GM12878 (cell line): ENCODE data around the gene MAPKAPK2. TPM values are rescaled to one million over a fixed set of nuclear protein-coding genes. Genes with fewer than 3 reads are reported as not detected.

Source experiments
- IKZF2 ChIP-seq, 2 experiments: fragments of 450-650 bp; IDR thresholded peaks; 2 replicates each; pipeline ENCODE4 v1.6.1; 2017; ENCODE audit warnings: mild to moderate bottlenecking in 2 of 2, moderate library complexity in 2 of 2
- KDM1A ChIP-seq: fragments of 200-600 bp; sonication (generic); IDR thresholded peaks from 2 replicates; pipeline ENCODE4 v1.6.1; 2016; ENCODE audit warnings: borderline replicate concordance
- MEF2B ChIP-seq: fragments of 450-650 bp; IDR thresholded peaks from 2 replicates; pipeline ENCODE4 v1.6.1; 2018; ENCODE audit warnings: mild to moderate bottlenecking, moderate library complexity; ENCODE audit not compliant: partially characterized antibody, poor library complexity, severe bottlenecking
- NFYB ChIP-seq: IDR thresholded peaks from 2 replicates; pipeline ENCODE4 v1.6.1; 2011; ENCODE audit warnings: low read depth, mild to moderate bottlenecking, low read length, improper control_type of control experiment, moderate library complexity; ENCODE audit not compliant: insufficient read depth
- PAX5 ChIP-seq: IDR thresholded peaks from 2 replicates; pipeline ENCODE4 v1.6.1; 2011; ENCODE audit warnings: low read depth, low read length, borderline replicate concordance
- POU2F2 ChIP-seq: IDR thresholded peaks from 3 replicates; pipeline ENCODE4 v1.6.1; 2011; ENCODE audit warnings: low read depth, mild to moderate bottlenecking, low read length, borderline replicate concordance
- RAD21 ChIP-seq: IDR thresholded peaks from 2 replicates; pipeline ENCODE4 v1.6.1; 2011; ENCODE audit warnings: mild to moderate bottlenecking, low read depth, low read length, moderate library complexity; ENCODE audit not compliant: insufficient read depth
- SMC3 ChIP-seq: IDR thresholded peaks from 2 replicates; pipeline ENCODE4 v1.6.1; 2011; ENCODE audit warnings: low read length, improper control_type of control experiment, borderline replicate concordance
- ZBED1 ChIP-seq: IDR thresholded peaks from 2 replicates; pipeline ENCODE4 v1.6.1; 2016; ENCODE audit warnings: borderline replicate concordance
- ZZZ3 ChIP-seq: IDR thresholded peaks from 2 replicates; pipeline ENCODE4 v1.6.1; 2011; ENCODE audit warnings: low read depth; ENCODE audit not compliant: control insufficient read depth, insufficient read length
- polyA plus RNA-seq, 11 experiments: library from polyadenylated mRNA; depleted of rRNA in 4 of 11; unstranded in 6 of 11; stranded (reverse) in 5 of 11; fragments of >200 nt; fragmentation: Nextera tagmentation in 4 of 11; fragmentation: Illumina TruSeq in 1 of 11; extraction: Ambion mirVana in 4 of 11; extraction: Trizol in 1 of 11; gene quantifications; 1 replicate in 1 of 11; 2 replicates in 10 of 11; pipeline versions ENCODE4 v1.2.1 to v1.2.3, GENCODE V29; 2011 to 2016; ENCODE audit warnings: inconsistent platforms in 2 of 11, missing spikeins in 2 of 11, low read depth in 1 of 11
- total RNA-seq, 4 experiments: library from RNA; depleted of rRNA in 3 of 4; stranded (reverse); fragments of >200 nt in 3 of 4; fragmentation: Illumina TruSeq in 1 of 4; extraction: Trizol in 1 of 4; gene quantifications; 2 replicates each; pipeline versions ENCODE4 v1.2.1 to v1.2.3, GENCODE V29; 2013 to 2021
- TF ChIP-seq, protein P1 (sequence below): fragments of 450-650 bp; IDR thresholded peaks from 2 replicates; pipeline ENCODE4 v1.6.1; 2017; ENCODE audit warnings: borderline replicate concordance
- TF ChIP-seq, protein P2 (sequence below), 3 experiments: IDR thresholded peaks in 2 of 3; conservative IDR thresholded peaks in 1 of 3; 2 replicates each; pipeline ENCODE4 v1.5.1; 2011; ENCODE audit warnings: low read depth in 3 of 3, low read length in 3 of 3, mild to moderate bottlenecking in 3 of 3, control low read depth in 2 of 3, moderate library complexity in 2 of 3, inconsistent platforms in 1 of 3, mixed read lengths in 1 of 3; ENCODE audit not compliant: control insufficient read depth in 2 of 3, insufficient read depth in 1 of 3; ENCODE audit errors: extremely low read depth in 1 of 3
- TF ChIP-seq, protein P3 (sequence below): IDR thresholded peaks from 2 replicates; pipeline ENCODE4 v1.6.1; 2012; ENCODE audit warnings: low read length, inconsistent platforms
- TF ChIP-seq, protein P4 (sequence below): fragments of 150-350 bp; IDR thresholded peaks from 2 replicates; pipeline ENCODE4 v1.6.1; 2016; ENCODE audit warnings: low read depth, low read length
- TF ChIP-seq, protein P5 (sequence below): fragments of 450-650 bp; IDR thresholded peaks from 2 replicates; pipeline ENCODE4 v1.6.1; 2017; ENCODE audit warnings: mild to moderate bottlenecking
- TF ChIP-seq, protein P6 (sequence below): fragments of 450-650 bp; IDR thresholded peaks from 2 replicates; pipeline ENCODE4 v1.6.1; 2017; ENCODE audit warnings: mild to moderate bottlenecking, low read depth, inconsistent platforms; ENCODE audit not compliant: poor library complexity, severe bottlenecking

The MAPKAPK2 gene
- total and polyA plus RNA-seq, 10 of the 15 experiments (the other 5 are each of a cell fraction or from before 2014, with no cell fraction given): 0.72 to 92.2 (median 49.3) TPM

DNA sequence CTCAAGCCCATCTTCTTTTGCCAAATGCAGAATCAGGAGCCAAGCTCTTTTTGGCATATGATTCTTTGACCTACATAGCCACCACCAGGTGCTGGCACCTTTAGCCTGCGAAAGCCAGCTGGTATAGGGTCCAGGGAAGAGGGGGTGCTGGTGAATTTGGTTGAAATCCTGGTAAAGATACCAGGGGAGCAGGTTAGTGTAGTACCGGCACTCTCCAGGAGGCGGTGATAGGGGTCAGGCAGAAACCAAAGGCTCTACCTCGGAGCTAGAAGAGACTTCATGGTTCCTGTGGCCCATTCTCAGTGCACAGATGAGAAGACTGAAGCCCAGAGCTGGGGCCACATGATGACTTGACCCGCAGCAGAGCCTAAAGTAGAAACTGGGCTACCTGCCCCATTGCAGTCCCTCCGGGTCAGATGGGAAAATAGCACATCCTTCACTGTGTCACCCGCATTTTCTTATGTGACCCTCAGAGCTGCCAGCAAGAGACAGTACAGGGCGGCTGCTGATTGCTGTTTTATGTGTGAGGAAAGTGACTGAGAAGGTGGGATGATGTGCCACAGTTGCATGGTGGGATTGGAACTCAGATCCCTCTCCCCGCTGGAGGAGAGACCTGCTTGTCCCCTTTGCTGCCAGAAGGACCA is 49.9 kb downstream of the MAPKAPK2 start (continued):
- no peak for TF ChIP-seq KDM1A
- TF ChIP-seq, protein P1, sequence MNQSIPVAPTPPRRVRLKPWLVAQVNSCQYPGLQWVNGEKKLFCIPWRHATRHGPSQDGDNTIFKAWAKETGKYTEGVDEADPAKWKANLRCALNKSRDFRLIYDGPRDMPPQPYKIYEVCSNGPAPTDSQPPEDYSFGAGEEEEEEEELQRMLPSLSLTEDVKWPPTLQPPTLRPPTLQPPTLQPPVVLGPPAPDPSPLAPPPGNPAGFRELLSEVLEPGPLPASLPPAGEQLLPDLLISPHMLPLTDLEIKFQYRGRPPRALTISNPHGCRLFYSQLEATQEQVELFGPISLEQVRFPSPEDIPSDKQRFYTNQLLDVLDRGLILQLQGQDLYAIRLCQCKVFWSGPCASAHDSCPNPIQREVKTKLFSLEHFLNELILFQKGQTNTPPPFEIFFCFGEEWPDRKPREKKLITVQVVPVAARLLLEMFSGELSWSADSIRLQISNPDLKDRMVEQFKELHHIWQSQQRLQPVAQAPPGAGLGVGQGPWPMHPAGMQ: no peak
- 0 out of 3 replicates have a peak, but pooled peaks have one; percentile 10 for TF ChIP-seq POU2F2
- TF ChIP-seq NFYB: no peak
- TF ChIP-seq, protein P2, sequence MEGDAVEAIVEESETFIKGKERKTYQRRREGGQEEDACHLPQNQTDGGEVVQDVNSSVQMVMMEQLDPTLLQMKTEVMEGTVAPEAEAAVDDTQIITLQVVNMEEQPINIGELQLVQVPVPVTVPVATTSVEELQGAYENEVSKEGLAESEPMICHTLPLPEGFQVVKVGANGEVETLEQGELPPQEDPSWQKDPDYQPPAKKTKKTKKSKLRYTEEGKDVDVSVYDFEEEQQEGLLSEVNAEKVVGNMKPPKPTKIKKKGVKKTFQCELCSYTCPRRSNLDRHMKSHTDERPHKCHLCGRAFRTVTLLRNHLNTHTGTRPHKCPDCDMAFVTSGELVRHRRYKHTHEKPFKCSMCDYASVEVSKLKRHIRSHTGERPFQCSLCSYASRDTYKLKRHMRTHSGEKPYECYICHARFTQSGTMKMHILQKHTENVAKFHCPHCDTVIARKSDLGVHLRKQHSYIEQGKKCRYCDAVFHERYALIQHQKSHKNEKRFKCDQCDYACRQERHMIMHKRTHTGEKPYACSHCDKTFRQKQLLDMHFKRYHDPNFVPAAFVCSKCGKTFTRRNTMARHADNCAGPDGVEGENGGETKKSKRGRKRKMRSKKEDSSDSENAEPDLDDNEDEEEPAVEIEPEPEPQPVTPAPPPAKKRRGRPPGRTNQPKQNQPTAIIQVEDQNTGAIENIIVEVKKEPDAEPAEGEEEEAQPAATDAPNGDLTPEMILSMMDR (IDR thresholded peaks at IDR 0.05 in 2 of 3, conservative IDR thresholded peaks at IDR 0.05 in 1 of 3; ENCODE audit: control insufficient read depth in 2 of 3, extremely low read depth in 1 of 3, insufficient read depth in 1 of 3, low read depth in 3 of 3, low read length in 3 of 3): peak; percentile 84 to 98 (median 96)
- TF ChIP-seq, protein P3, sequence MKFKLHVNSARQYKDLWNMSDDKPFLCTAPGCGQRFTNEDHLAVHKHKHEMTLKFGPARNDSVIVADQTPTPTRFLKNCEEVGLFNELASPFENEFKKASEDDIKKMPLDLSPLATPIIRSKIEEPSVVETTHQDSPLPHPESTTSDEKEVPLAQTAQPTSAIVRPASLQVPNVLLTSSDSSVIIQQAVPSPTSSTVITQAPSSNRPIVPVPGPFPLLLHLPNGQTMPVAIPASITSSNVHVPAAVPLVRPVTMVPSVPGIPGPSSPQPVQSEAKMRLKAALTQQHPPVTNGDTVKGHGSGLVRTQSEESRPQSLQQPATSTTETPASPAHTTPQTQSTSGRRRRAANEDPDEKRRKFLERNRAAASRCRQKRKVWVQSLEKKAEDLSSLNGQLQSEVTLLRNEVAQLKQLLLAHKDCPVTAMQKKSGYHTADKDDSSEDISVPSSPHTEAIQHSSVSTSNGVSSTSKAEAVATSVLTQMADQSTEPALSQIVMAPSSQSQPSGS: no peak
- no peak for TF ChIP-seq ZZZ3
- TF ChIP-seq PAX5: no peak
- peak; percentile 98 for TF ChIP-seq RAD21
- TF ChIP-seq, protein P4, sequence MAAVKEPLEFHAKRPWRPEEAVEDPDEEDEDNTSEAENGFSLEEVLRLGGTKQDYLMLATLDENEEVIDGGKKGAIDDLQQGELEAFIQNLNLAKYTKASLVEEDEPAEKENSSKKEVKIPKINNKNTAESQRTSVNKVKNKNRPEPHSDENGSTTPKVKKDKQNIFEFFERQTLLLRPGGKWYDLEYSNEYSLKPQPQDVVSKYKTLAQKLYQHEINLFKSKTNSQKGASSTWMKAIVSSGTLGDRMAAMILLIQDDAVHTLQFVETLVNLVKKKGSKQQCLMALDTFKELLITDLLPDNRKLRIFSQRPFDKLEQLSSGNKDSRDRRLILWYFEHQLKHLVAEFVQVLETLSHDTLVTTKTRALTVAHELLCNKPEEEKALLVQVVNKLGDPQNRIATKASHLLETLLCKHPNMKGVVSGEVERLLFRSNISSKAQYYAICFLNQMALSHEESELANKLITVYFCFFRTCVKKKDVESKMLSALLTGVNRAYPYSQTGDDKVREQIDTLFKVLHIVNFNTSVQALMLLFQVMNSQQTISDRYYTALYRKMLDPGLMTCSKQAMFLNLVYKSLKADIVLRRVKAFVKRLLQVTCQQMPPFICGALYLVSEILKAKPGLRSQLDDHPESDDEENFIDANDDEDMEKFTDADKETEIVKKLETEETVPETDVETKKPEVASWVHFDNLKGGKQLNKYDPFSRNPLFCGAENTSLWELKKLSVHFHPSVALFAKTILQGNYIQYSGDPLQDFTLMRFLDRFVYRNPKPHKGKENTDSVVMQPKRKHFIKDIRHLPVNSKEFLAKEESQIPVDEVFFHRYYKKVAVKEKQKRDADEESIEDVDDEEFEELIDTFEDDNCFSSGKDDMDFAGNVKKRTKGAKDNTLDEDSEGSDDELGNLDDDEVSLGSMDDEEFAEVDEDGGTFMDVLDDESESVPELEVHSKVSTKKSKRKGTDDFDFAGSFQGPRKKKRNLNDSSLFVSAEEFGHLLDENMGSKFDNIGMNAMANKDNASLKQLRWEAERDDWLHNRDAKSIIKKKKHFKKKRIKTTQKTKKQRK: no peak
- TF ChIP-seq ZBED1: no peak
- TF ChIP-seq, protein P5, sequence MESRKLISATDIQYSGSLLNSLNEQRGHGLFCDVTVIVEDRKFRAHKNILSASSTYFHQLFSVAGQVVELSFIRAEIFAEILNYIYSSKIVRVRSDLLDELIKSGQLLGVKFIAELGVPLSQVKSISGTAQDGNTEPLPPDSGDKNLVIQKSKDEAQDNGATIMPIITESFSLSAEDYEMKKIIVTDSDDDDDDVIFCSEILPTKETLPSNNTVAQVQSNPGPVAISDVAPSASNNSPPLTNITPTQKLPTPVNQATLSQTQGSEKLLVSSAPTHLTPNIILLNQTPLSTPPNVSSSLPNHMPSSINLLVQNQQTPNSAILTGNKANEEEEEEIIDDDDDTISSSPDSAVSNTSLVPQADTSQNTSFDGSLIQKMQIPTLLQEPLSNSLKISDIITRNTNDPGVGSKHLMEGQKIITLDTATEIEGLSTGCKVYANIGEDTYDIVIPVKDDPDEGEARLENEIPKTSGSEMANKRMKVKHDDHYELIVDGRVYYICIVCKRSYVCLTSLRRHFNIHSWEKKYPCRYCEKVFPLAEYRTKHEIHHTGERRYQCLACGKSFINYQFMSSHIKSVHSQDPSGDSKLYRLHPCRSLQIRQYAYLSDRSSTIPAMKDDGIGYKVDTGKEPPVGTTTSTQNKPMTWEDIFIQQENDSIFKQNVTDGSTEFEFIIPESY: no peak
- TF ChIP-seq, protein P6, sequence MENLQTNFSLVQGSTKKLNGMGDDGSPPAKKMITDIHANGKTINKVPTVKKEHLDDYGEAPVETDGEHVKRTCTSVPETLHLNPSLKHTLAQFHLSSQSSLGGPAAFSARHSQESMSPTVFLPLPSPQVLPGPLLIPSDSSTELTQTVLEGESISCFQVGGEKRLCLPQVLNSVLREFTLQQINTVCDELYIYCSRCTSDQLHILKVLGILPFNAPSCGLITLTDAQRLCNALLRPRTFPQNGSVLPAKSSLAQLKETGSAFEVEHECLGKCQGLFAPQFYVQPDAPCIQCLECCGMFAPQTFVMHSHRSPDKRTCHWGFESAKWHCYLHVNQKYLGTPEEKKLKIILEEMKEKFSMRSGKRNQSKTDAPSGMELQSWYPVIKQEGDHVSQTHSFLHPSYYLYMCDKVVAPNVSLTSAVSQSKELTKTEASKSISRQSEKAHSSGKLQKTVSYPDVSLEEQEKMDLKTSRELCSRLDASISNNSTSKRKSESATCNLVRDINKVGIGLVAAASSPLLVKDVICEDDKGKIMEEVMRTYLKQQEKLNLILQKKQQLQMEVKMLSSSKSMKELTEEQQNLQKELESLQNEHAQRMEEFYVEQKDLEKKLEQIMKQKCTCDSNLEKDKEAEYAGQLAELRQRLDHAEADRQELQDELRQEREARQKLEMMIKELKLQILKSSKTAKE: peak; percentile 29
- TF ChIP-seq SMC3: peak; percentile 94
- TF ChIP-seq MEF2B: peak; percentile 92
- TF ChIP-seq IKZF2 (IDR thresholded peaks at IDR 0.05): no peak
